K562 (cell line): ENCODE data around the gene PMFBP1. TPM values are rescaled to one million over a fixed set of nuclear protein-coding genes. Genes with fewer than 3 reads are reported as not detected.

ENCODE experiments used
- AFF4 ChIP-seq: sonication (generic); formaldehyde crosslinking; IDR thresholded peaks from 2 replicates; pipeline ENCODE4 v1.8.0; 2023; ENCODE audit warnings: mild to moderate bottlenecking, missing genetic modification reagents
- MLLT1 ChIP-seq, 2 experiments: fragments of 450-650 bp; IDR thresholded peaks; 2 replicates each; pipeline ENCODE4 v1.6.1; 2016
- MYBL2 ChIP-seq, 2 experiments: fragments of 450-650 bp in 1 of 2; sonication (generic) in 1 of 2; formaldehyde crosslinking in 1 of 2; IDR thresholded peaks; 2 replicates each; pipeline versions ENCODE4 v1.6.1 to v1.8.1; 2017 to 2022; ENCODE audit warnings: borderline replicate concordance in 1 of 2, inconsistent platforms in 1 of 2, low read depth in 1 of 2, mild to moderate bottlenecking in 1 of 2, missing genetic modification reagents in 1 of 2, moderate library complexity in 1 of 2
- RBM34 ChIP-seq: fragments of 200-400 bp; formaldehyde crosslinking; IDR thresholded peaks from 2 replicates; pipeline ENCODE4 v1.6.1; 2018; ENCODE audit warnings: low read length, borderline replicate concordance; ENCODE audit not compliant: insufficient read depth
- RBM39 ChIP-seq: fragments of 200-400 bp; formaldehyde crosslinking; optimal IDR thresholded peaks from 2 replicates; pipeline ENCODE3; 2018; ENCODE audit warnings: low read depth, low read length
- TSHZ1 ChIP-seq: fragments of 250-450 bp; sonication (Bioruptor Pico); IDR thresholded peaks from 2 replicates; pipeline ENCODE4 v1.4.0; 2020; ENCODE audit warnings: mild to moderate bottlenecking, moderate library complexity
- ZNF232 ChIP-seq: sonication (generic); formaldehyde crosslinking; IDR thresholded peaks from 2 replicates; pipeline ENCODE4 v1.8.0; 2022; ENCODE audit warnings: mild to moderate bottlenecking, missing genetic modification reagents
- polyA plus RNA-seq, 8 experiments: library from polyadenylated mRNA; depleted of rRNA in 4 of 8; stranded (reverse) in 5 of 8; unstranded in 3 of 8; fragments of >200 nt; fragmentation: Nextera tagmentation in 2 of 8; fragmentation: Illumina TruSeq in 1 of 8; extraction: Ambion mirVana in 2 of 8; extraction: Trizol in 1 of 8; gene quantifications; 2 replicates each; pipeline versions ENCODE4 v1.2.1 to v1.2.3, GENCODE V29; 2011 to 2014; ENCODE audit warnings: inconsistent platforms in 1 of 8, missing spikeins in 1 of 8
- total RNA-seq, 7 experiments: library from RNA; depleted of rRNA in 6 of 7; stranded (reverse); fragments of >200 nt in 6 of 7; fragmentation: Illumina TruSeq in 2 of 7; extraction: Trizol in 2 of 7; gene quantifications; 2 replicates each; pipeline versions ENCODE4 v1.2.1 to v1.2.3, GENCODE V29; 2011 to 2021; ENCODE audit warnings: low replicate concordance in 1 of 7

PMFBP1 gene
- total and polyA plus RNA-seq, 9 of the 15 experiments (the other 6 are each of a cell fraction or from before 2014, with no cell fraction given) = 0.13 to 0.91 (median 0.47) TPM

GRCh38 chr16:72164691-72165090 lies 7.3 kb downstream of the PMFBP1 start (continued):
- TF ChIP-seq TSHZ1 (CRISPR knock-in tag) (no peak), MLLT1 (IDR thresholded peaks at IDR 0.05) (no peak), AFF4 (no peak), RBM34 (no peak), ZNF232 (CRISPR knock-in tag) (no peak), RBM39 (no peak), MYBL2 (IDR thresholded peaks at IDR 0.05; ENCODE audit: low read depth) (no peak), MYBL2 (CRISPR knock-in tag; IDR thresholded peaks at IDR 0.05; ENCODE audit: borderline replicate concordance) (no peak)
